ENCODE results near the gene HOXB8. TPM values are rescaled to one million over a fixed set of nuclear protein-coding genes. Genes with fewer than 3 reads are reported as not detected.

HOXB8 gene
- total RNA-seq, 1 donor from 2014 or later = 0.21 TPM

DNA sequence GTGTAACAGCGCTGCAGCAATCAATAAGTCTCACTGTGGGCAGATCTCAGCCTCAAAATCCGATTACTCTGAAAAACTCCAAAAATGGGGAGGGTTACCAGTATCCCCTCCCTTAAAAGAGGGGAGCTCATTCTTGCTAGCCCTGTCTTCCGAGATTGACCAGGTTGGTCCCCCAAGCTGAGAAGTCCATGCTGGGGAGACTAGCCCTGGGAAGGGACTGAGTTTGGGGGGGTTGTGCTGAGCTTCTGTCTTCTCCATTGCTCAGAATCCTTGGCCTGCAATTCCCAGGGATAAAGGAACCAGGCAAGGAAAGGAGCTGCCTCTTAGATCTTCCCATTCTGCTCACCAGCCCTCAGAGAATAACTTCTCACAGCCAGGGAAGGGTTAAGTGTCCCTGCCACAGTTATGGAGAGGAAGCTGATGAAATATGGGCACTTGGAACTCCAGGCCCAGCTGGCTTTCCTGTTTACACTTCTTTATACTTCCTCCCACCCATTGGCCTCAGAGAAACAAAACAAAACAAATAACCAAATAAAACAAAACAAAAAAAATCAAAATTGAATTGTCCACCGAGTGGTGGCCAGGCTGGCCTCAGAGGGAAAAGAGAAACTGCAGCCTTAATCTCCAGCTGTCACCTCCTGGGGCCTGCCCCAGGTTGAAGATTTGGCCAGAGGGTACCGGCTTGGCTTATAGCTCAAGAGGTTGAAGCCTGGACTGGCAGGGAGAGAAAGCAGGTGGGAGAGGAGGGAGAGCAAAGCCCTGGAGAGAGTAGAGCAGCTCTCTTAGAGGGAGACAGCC is 27.6 kb downstream of the HOXB8 start:
- ATAC-seq (no peak), DNase-seq (no peak)
- Histone ChIP-seq H3K9me3 (no peaks in the 10 kb centered on the region), H3K36me3 (no peaks in the 10 kb centered on the region), H3K4me3 (peak overlapping the region; percentile 63), H3K27ac (peak overlapping the region; percentile 81), H3K27me3 (ENCODE audit: low read depth) (peaks cover 79% of the 10 kb centered on the region), H3K4me1 (peaks cover 38% of the 10 kb centered on the region)
- intact Hi-C loops (cut with DNase I) = no loop called here
- TF ChIP-seq, protein P1, sequence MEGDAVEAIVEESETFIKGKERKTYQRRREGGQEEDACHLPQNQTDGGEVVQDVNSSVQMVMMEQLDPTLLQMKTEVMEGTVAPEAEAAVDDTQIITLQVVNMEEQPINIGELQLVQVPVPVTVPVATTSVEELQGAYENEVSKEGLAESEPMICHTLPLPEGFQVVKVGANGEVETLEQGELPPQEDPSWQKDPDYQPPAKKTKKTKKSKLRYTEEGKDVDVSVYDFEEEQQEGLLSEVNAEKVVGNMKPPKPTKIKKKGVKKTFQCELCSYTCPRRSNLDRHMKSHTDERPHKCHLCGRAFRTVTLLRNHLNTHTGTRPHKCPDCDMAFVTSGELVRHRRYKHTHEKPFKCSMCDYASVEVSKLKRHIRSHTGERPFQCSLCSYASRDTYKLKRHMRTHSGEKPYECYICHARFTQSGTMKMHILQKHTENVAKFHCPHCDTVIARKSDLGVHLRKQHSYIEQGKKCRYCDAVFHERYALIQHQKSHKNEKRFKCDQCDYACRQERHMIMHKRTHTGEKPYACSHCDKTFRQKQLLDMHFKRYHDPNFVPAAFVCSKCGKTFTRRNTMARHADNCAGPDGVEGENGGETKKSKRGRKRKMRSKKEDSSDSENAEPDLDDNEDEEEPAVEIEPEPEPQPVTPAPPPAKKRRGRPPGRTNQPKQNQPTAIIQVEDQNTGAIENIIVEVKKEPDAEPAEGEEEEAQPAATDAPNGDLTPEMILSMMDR (IDR thresholded peaks at IDR 0.05) = no peak

DNA sequence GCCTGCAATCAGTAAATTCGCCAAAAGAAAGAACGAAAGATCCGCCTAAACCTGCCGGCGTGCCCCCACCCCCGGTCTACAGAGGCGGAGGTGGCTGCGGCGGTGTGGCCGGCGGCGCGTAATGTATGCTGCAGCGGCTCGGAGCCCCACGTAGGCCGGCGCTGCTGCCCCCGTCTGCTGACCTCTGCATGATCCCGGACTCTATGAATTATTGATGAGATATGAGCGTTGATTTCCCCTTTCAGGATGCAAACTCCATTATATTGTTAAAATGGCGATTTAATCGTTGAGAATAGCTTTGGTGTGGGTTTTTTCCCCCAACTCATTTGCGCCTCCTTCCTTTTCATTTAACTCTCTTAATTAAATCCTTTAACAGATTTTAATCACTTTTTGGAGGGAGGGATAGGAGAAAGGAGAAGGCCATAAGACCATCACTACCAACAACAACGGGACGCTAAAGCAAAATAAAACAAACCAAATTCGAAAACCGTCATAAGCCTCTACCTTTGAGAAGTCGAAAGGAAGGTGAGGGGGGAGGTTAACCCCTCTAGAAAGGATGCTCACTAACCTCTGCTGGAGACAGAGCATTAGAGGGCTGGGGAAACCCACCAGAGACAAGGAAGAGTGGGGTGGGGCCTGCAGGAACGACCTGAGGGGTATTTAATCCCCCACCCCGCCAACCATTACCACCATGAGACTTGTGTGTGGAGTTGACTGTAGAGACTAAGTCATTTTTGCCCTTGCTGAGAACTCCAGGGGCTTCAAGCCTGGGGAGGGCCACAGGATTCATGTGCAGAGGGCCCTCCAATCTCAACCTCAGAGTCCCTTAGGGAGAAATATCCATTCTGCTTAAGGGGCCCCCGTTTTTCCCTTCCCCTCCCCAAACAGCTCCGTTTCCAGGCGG is 28.5 kb downstream of the HOXB8 start:
- intact Hi-C loops (cut with DNase I) = no loop called here
- Histone ChIP-seq H3K27ac (peak overlapping the region; percentile 81), H3K27me3 (ENCODE audit: low read depth) (peaks cover 79% of the 10 kb centered on the region), H3K9me3 (no peaks in the 10 kb centered on the region), H3K36me3 (no peaks in the 10 kb centered on the region), H3K4me3 (peak overlapping the region; percentile 63), H3K4me1 (peaks cover 40% of the 10 kb centered on the region)
- TF ChIP-seq, protein P1 (IDR thresholded peaks at IDR 0.05) = no peak
- no peak for ATAC-seq
- DNase-seq = no peak

DNA sequence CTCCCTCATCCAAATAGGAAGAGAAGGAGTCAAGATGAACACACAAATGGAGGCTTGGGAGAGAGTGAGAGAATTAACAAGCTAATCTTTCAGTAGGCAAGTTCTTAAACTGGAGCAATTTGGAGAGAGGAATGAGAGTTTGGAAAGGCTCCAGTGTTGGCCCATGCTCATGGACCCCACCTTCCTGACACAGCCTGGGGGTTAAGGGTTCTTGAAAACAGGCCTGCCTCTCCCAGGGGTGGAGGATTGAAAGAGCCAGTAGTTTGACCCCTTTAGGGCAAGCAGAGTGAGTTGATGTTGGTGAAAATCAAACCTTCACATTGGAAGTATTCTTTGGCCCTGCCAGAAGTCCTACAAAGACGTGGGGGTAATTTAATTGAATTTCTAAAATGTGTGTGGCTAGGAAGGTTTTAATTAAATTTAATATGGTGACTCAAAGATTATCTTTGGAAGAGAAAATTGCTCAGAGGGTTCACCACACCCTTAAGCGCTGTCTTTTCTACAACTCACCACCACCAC is 30.8 kb downstream of the HOXB8 start:
- TF ChIP-seq, protein P1 (IDR thresholded peaks at IDR 0.05) = no peak
- DNase-seq = no peak
- Histone ChIP-seq H3K27ac (no peak overlapping the region), H3K36me3 (no peaks in the 10 kb centered on the region), H3K9me3 (no peaks in the 10 kb centered on the region), H3K4me1 (peaks cover 43% of the 10 kb centered on the region), H3K4me3 (peak overlapping the region; percentile 63), H3K27me3 (ENCODE audit: low read depth) (peaks cover 88% of the 10 kb centered on the region)
- no peak for ATAC-seq
- intact Hi-C loops (cut with DNase I) = no loop called here

DNA sequence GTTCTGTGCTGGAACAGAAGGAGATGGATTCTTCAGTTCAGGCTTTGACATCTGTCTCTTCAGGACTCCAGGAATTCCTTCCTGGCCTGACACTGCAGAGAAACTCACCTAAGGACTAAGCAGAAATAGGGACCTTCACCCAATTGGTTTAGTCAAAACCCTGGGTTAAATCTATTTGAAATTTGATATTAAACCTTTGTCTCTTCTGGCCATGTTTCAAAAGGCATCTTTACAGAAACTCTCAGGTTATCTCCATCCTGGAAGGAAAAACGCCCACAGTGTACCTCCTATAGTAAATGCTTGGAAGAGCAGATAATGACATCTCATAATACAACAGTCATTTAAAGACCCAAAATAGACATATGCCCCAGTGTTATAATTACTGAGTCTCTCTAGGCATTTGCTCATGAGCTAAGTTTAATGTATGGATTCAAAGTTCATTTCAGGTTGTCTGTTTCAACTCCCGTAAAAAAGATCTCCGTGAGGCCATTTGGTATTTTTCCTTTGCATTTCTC is 31.3 kb downstream of the HOXB8 start:
- TF ChIP-seq, protein P1 (IDR thresholded peaks at IDR 0.05) = no peak
- DNase-seq = no peak
- peaks cover 90% of the 10 kb centered on the region for H3K27me3 ChIP-seq (ENCODE audit: low read depth)
- no peak for ATAC-seq
- intact Hi-C loops (cut with DNase I) = no loop called here
- no peak overlapping the region for H3K4me3 ChIP-seq
- H3K9me3 ChIP-seq = no peaks in the 10 kb centered on the region
- H3K27ac ChIP-seq = no peak overlapping the region
- H3K36me3 ChIP-seq = no peaks in the 10 kb centered on the region
- peaks cover 48% of the 10 kb centered on the region for H3K4me1 ChIP-seq

DNA sequence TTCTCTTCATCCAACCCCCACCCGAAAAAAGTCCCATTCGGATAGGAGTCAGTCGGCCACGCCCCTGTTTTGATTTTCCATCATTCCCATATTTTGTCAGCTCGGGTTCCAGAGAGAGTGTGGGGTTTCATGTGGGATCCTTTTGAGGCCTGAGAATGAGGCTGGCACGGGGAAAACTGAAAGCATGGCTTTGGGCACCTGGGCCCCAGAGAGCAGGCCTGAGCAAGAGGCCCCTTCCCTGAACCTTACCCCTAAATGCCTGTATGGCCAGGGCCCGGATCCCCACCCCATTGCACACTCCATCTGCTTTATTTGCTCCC is 32.4 kb downstream of the HOXB8 start:
- H3K4me1 ChIP-seq = peaks cover 49% of the 10 kb centered on the region
- TF ChIP-seq, protein P1 (IDR thresholded peaks at IDR 0.05) = no peak
- H3K27ac ChIP-seq = peak overlapping the region; percentile 92
- peak overlapping the region; percentile 62 for H3K4me3 ChIP-seq
- peaks cover 88% of the 10 kb centered on the region for H3K27me3 ChIP-seq (ENCODE audit: low read depth)
- DNase-seq (no peak), ATAC-seq (no peak)
- no peaks in the 10 kb centered on the region for H3K9me3 ChIP-seq
- intact Hi-C loops (cut with DNase I) = no loop called here
- no peaks in the 10 kb centered on the region for H3K36me3 ChIP-seq
